GM12878 (cell line): ENCODE results near the gene CBARP. TPM values are rescaled to one million over a fixed set of nuclear protein-coding genes. Genes with fewer than 3 reads are reported as not detected.
"Not testable (repeated sequence)": the region's sequence is repeated elsewhere in the genome, so short reads cannot be mapped to it uniquely, and the experiment has no call there.

Experiments used
- ATAC-seq: fragments of 200-7000 bp; cut with Tn5 transposase; 3 replicates; pipeline ENCODE4 v1.9.1; 2020; ENCODE audit warnings: mild to moderate bottlenecking, moderate library complexity
- BruUV-seq: library from RNA; stranded (reverse); fragments of 400-500 nt; replicated peaks from 2 replicates; lab custom pipeline; 2021; lab: Mats Ljungman, UMichigan
- CTCF ChIA-PET: fragments of 300-600 bp; sonication (Branson Sonifier 250); formaldehyde crosslinking; extraction: SDS; loops from one replicate; lab custom pipeline; 2021; ENCODE audit warnings: inconsistent platforms; lab: Yijun Ruan, JAX
- POLR2A ChIA-PET: fragments of 350-600 bp; formaldehyde crosslinking; extraction: SDS; loops from one replicate; lab custom pipeline; 2021; ENCODE audit warnings: inconsistent platforms; lab: Charles Lee
- RAD21 ChIA-PET: fragments of 300-600 bp; sonication (Branson Sonifier 250); formaldehyde crosslinking; loops from one replicate; lab custom pipeline; 2023; ENCODE audit warnings: antibody characterized with exemption; ENCODE audit not compliant: unreplicated experiment; lab: Charles Lee
- SMC1A ChIA-PET: fragments of 300-600 bp; sonication (Branson Sonifier 250); formaldehyde crosslinking; loops from one replicate; lab custom pipeline; 2023; ENCODE audit not compliant: unreplicated experiment, uncharacterized antibody; lab: Charles Lee
- DNase-seq: peaks from one replicate; pipeline ENCODE4 v3.0.0-alpha.2; 2011; ENCODE audit warnings: low read depth, low spot score
- FAIRE-seq: peaks from 3 replicates; lab custom pipeline; 2011; peaks lifted over from hg19 to GRCh38; lab: Jason Lieb, UNC
- H2AFZ ChIP-seq: 2 replicates; pipeline ENCODE4 v1.6.0; 2011; ENCODE audit warnings: low read depth, low read length, control low read depth; ENCODE audit not compliant: control insufficient read depth
- H3K27ac ChIP-seq: 2 replicates; pipeline ENCODE4 v1.5.1; 2011; ENCODE audit warnings: control low read depth; ENCODE audit not compliant: control insufficient read depth, insufficient read depth
- H3K27me3 ChIP-seq, 2 experiments: replicated peaks in 1 of 2; 2 replicates each; pipeline versions ENCODE4 v1.6.0 to v1.6.1; 2011; ENCODE audit warnings: low read length in 1 of 2; ENCODE audit not compliant: control insufficient read depth in 2 of 2, insufficient read depth in 2 of 2
- H3K36me3 ChIP-seq, 2 experiments: 2 replicates each; pipeline ENCODE4 v1.5.1; 2011; ENCODE audit warnings: low read length in 1 of 2; ENCODE audit not compliant: control insufficient read depth in 2 of 2, insufficient read depth in 2 of 2
- H3K4me1 ChIP-seq: 2 replicates; pipeline ENCODE4 v1.6.1; 2011; ENCODE audit warnings: mild to moderate bottlenecking, low read length, moderate library complexity, mixed read lengths; ENCODE audit not compliant: control insufficient read depth, insufficient read depth
- H3K4me2 ChIP-seq: 2 replicates; pipeline ENCODE4 v1.6.0; 2011; ENCODE audit warnings: control low read depth; ENCODE audit not compliant: control insufficient read depth, insufficient read depth
- H3K4me3 ChIP-seq: fragments of 200-600 bp; sonication (generic); 2 replicates; pipeline ENCODE4 v1.5.1; 2016
- H3K79me2 ChIP-seq: 2 replicates; pipeline ENCODE4 v1.6.0; 2011; ENCODE audit warnings: low read length; ENCODE audit not compliant: control insufficient read depth, insufficient read depth
- H3K9ac ChIP-seq: 2 replicates; pipeline ENCODE4 v1.8.0; 2011; ENCODE audit warnings: low read length, control low read depth, mixed read lengths; ENCODE audit not compliant: control insufficient read depth, insufficient read depth
- H3K9me3 ChIP-seq: replicated peaks from 3 replicates; pipeline ENCODE4 v1.5.1; 2011; ENCODE audit warnings: mild to moderate bottlenecking, low read length; ENCODE audit not compliant: control insufficient read depth, insufficient read depth
- H4K20me1 ChIP-seq: 2 replicates; pipeline ENCODE4 v1.6.0; 2011; ENCODE audit not compliant: control insufficient read depth, insufficient read depth
- BMI1 ChIP-seq: fragments of 450-650 bp; IDR thresholded peaks from 2 replicates; pipeline ENCODE4 v1.6.1; 2016; ENCODE audit warnings: mild to moderate bottlenecking, moderate library complexity, borderline replicate concordance
- POLR2A ChIP-seq: IDR thresholded peaks from 2 replicates; pipeline ENCODE4 v1.6.1; 2011; ENCODE audit warnings: low read depth, mild to moderate bottlenecking, low read length
- WGBS: methylation state at CpG from one replicate; pipeline ENCODE4 v1.1.6; 2016; ENCODE audit warnings: low lambda C conversion rate; ENCODE audit not compliant: insufficient replicate concordance, insufficient coverage; ENCODE audit errors: missing lambda C conversion rate; 5-methylcytosine and 5-hydroxymethylcytosine counted together
- in situ Hi-C: fragments of 300-500 bp; cut with MboI; formaldehyde crosslinking; loops from 9 replicates; pipeline ENCODE4 v1.14.3; 2018; ENCODE audit warnings: mixed read lengths
- intact Hi-C: fragments of 100-400 bp; cut with micrococcal nuclease; formaldehyde crosslinking; loops from one replicate; pipeline ENCODE4 v1.14.2; 2022; ENCODE audit not compliant: unreplicated experiment
- polyA plus RNA-seq, 11 experiments: library from polyadenylated mRNA; depleted of rRNA in 4 of 11; unstranded in 6 of 11; stranded (reverse) in 5 of 11; fragments of >200 nt; fragmentation: Nextera tagmentation in 4 of 11; fragmentation: Illumina TruSeq in 1 of 11; extraction: Ambion mirVana in 4 of 11; extraction: Trizol in 1 of 11; gene quantifications; 1 replicate in 1 of 11; 2 replicates in 10 of 11; pipeline versions ENCODE4 v1.2.1 to v1.2.3, GENCODE V29; 2011 to 2016; ENCODE audit warnings: inconsistent platforms in 2 of 11, missing spikeins in 2 of 11, low read depth in 1 of 11
- total RNA-seq, 4 experiments: library from RNA; depleted of rRNA in 3 of 4; stranded (reverse); fragments of >200 nt in 3 of 4; fragmentation: Illumina TruSeq in 1 of 4; extraction: Trizol in 1 of 4; gene quantifications; 2 replicates each; pipeline versions ENCODE4 v1.2.1 to v1.2.3, GENCODE V29; 2013 to 2021
- TF ChIP-seq, protein P1 (sequence below): fragments of 450-650 bp; IDR thresholded peaks from 2 replicates; pipeline ENCODE4 v1.6.1; 2017; ENCODE audit warnings: antibody characterized with exemption, mild to moderate bottlenecking, moderate library complexity

The CBARP gene
- total and polyA plus RNA-seq, 10 of the 15 experiments (the other 5 are each of a cell fraction or from before 2014, with no cell fraction given): 0.04 to 0.59 (median 0.18) TPM; not detected in 3

DNA sequence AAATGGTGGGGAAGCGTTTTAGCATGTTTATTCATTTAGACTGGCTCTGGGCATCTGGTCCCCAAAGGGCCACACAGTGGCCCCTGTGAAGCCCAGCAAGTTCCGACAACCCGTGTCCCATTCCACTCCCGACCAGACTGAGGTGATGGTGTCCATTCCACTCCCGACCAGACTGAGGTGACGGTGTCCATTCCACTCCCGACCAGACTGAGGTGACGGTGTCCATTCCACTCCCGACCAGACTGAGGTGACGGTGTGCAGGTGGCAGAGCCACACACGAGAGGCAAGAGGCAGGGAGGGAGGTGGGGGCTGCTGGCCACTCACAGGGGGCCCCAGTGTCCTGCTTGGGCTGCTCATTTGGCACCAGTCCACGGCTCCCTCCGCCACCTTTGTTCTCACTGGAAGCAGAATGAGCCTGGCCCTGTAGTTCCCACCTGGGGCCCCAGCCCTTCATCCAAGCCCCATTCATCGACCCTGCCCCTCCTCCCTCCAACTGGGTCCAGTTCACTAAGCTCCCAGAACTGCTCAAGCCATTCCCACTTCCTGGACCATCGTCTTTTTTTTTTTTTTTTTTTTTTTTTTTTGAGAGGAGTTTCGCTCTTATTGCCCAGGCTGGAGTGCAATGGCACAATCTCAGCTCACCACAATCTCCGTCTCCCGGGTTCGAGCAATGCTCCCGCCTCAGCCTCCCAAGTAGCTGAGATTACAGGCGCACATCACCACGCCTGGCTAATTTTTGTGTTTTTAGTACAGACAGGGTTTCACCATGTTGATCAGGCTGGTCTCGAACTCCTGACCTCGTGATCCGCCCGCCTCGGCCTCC, 8.7 kb upstream of the CBARP start:
- intact Hi-C loops: loop anchor here (10.0 kb wide), 1 partner anchor 322 kb away; the partner anchor contains the start of gene ARID3A
- DNase-seq, H3K9me3 ChIP-seq, H3K4me2 ChIP-seq, H3K27ac ChIP-seq, in situ Hi-C loops, H3K36me3 ChIP-seq, ATAC-seq, H2AFZ ChIP-seq, FAIRE-seq, H4K20me1 ChIP-seq, H3K9ac ChIP-seq, H3K4me3 ChIP-seq, H3K27me3 ChIP-seq, BruUV-seq: not testable (repeated sequence)
- ChIA-PET RAD21 (interaction anchor here (0.6 to 5.1 kb wide), 2 partner anchors 21 to 123 kb away, joined by 3 to 336 read pairs; partner anchors contain the start of gene CIRBP), CTCF (interaction anchor here (0.6 to 1.3 kb wide), 2 partner anchors 18 to 20 kb away, joined by 3 to 6 read pairs; no protein-coding TSS in a partner anchor), POLR2A (interaction anchor here (7.7 kb wide), 1 partner anchor 19 kb away, joined by 184 read pairs; the partner anchor contains the start of gene CIRBP), SMC1A (interaction anchor here (6.9 kb wide), 1 partner anchor 20 kb away, joined by 172 read pairs; the partner anchor contains the start of gene CIRBP)
- H3K4me1 ChIP-seq: peaks cover 22% of the 10 kb centered on the region
- 84% methylated on average over 24 of the region's 27 CpGs for WGBS
- H3K79me2 ChIP-seq: peaks cover 36% of the 10 kb centered on the region

DNA sequence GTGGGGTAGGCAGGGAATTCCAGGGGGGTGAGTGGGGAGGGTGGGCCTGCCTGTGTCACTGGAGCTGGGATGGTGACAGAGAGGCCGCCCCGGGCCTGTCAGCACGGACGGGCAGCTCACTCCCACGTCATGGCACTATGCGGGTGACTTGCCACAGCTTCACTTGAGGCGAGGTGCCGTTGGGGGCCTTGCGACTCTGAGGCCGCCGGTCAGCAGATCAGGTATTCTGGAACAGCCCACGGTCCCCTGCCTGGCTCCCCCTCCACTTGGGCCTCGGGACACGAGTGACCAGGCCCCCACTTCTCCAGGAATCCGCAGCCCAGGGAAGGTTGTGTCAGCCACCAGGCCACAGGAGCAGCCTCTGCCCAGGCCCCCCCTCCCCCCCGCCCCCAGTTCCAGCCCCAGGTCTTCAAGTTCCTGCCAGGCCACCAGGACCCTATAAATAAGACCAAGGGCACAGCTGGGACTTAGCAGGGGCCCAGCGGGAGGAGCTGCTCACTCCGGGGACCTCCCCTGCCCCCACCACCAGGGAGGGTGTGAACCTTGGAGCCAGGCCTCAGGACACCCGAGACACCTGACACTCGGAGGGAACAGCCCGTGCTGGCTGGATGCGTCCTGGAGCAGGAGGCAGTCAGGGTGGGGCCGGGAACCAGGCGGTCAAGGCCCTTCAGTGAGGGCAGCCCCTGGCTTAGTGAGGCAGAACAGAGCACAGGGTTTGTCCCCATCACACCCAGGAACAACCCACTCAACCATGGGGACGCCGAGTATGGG, 7.9 kb upstream of the CBARP start:
- DNase-seq (no peak), FAIRE-seq (no peak), ATAC-seq (no peak)
- SMC1A ChIA-PET: interaction anchor here (6.9 kb wide), 1 partner anchor 21 kb away, joined by 172 read pairs; the partner anchor contains the start of gene CIRBP
- Histone ChIP-seq H3K27ac (no peak overlapping the region), H3K79me2 (peaks cover 28% of the 10 kb centered on the region), H3K9ac (no peak overlapping the region), H4K20me1 (no peaks in the 10 kb centered on the region), H3K9me3 (no peaks in the 10 kb centered on the region), H3K27me3 (no peaks in the 10 kb centered on the region), H2AFZ (no peak overlapping the region), H3K4me1 (peaks cover 29% of the 10 kb centered on the region), H3K36me3 (no peaks in the 10 kb centered on the region; a peak in 2 of 4 replicates), H3K4me3 (no peak overlapping the region), H3K4me2 (no peak overlapping the region)
- CTCF ChIA-PET: interaction anchor here (0.6 to 6.1 kb wide), 4 partner anchors 13 to 233 kb away, joined by 3 to 363 read pairs (median 13); partner anchors contain the start of gene CIRBP
- intact Hi-C loops (loop anchor here (10.0 kb wide), 1 partner anchor 321 kb away; the partner anchor contains the start of gene ARID3A), in situ Hi-C loops (no loop called here)
- no TSS peak for BruUV-seq
- TF ChIP-seq BMI1 (no peak), POLR2A (0 out of 2 replicates have a peak, but pooled peaks have one; percentile 29)
- TF ChIP-seq, protein P1, sequence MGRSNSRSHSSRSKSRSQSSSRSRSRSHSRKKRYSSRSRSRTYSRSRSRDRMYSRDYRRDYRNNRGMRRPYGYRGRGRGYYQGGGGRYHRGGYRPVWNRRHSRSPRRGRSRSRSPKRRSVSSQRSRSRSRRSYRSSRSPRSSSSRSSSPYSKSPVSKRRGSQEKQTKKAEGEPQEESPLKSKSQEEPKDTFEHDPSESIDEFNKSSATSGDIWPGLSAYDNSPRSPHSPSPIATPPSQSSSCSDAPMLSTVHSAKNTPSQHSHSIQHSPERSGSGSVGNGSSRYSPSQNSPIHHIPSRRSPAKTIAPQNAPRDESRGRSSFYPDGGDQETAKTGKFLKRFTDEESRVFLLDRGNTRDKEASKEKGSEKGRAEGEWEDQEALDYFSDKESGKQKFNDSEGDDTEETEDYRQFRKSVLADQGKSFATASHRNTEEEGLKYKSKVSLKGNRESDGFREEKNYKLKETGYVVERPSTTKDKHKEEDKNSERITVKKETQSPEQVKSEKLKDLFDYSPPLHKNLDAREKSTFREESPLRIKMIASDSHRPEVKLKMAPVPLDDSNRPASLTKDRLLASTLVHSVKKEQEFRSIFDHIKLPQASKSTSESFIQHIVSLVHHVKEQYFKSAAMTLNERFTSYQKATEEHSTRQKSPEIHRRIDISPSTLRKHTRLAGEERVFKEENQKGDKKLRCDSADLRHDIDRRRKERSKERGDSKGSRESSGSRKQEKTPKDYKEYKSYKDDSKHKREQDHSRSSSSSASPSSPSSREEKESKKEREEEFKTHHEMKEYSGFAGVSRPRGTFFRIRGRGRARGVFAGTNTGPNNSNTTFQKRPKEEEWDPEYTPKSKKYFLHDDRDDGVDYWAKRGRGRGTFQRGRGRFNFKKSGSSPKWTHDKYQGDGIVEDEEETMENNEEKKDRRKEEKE: no peak
- WGBS: 71% methylated on average over 17 of the region's 26 CpGs
- POLR2A ChIA-PET: interaction anchor here (2.5 to 7.7 kb wide), 2 partner anchors 14 to 20 kb away, joined by 12 to 184 read pairs; partner anchors contain the start of gene CIRBP
- RAD21 ChIA-PET: interaction anchor here (0.6 to 5.1 kb wide), 3 partner anchors 7 to 373 kb away, joined by 3 to 336 read pairs (median 15); partner anchors contain the start of gene CIRBP
